ENCODE measurements around the gene DIAPH3.

Gene DIAPH3

DNA sequence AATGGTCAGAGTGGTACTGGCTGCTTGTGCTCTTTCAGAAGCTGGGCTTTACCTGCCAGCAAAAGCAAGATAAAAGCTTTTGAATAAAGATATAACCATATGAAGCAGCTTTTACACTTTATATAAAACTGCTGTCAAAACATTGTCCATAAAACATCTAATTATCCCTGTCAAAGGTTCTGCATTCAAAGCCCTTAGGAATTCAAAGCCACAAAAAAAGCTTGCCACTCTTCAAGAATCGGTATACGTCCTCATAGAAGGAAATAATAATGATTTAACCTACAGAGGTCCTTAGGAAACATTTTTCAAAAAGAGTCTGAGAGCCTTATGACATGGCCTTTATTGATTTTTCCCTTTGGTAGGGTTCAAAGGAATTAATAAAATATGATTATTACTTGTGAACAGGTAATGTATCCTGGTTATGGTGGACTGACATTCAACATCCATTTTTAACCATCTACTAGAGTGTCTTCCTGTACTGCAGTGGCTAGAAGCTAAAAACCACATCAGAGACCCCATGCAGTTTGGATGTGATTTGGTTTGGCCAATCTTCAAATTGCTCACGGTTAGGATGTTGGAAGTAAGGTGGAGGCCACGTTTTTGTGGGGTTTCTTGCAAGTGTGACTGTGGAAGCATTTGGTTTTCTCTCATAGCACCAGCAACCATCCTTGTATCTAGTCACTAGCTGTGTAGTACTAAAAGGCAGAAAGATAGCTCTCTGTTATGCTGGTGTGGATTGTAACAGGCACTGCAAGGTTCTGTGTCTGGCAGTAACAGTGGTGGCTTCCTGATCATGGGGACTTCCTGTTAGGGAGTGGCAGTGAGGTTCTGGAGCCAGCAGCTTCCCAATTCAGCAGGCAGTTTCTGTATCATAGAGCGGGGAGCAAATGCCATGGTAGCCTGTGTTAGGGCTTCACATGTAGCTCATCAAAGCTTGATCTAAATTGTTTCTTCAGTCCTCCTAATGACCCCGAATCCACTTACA is 441.5 kb downstream of the DIAPH3 start:
- no peak for DNase-seq (ENCODE audit: low read depth in 1 of 2, low spot score in 1 of 2)
- TF ChIP-seq JUND (IDR thresholded peaks at IDR 0.05; ENCODE audit: low read depth): no peak
- in situ Hi-C loops (cut with HindIII; ENCODE audit: low pct_unique_long_range_greater_than_20kb, low sequenced_read_pairs): no loop called here

DNA sequence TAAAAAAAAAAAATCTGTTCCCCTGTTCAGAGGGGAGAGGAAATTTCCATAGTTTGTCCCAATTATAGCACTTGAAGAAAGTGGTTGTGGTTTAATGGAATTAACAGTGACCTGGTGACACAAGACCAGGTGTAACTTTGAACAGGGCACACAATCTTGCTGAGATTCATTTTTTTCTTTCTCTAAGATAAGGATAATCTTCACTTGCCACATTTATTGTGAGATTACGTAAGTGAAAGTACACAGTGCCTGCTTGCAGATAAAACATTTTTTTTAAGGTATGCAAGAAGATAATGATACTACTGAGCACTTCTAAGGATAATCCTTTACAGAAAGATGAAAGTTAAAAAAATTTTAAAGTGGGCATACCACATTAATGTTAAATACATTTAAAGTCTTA is 448.1 kb downstream of the DIAPH3 start:
- in situ Hi-C loops (cut with HindIII; ENCODE audit: low pct_unique_long_range_greater_than_20kb, low sequenced_read_pairs): no loop called here
- DNase-seq (ENCODE audit: low read depth in 1 of 2, low spot score in 1 of 2): no peak
- no peak for TF ChIP-seq JUND (IDR thresholded peaks at IDR 0.05; ENCODE audit: low read depth)

DNA sequence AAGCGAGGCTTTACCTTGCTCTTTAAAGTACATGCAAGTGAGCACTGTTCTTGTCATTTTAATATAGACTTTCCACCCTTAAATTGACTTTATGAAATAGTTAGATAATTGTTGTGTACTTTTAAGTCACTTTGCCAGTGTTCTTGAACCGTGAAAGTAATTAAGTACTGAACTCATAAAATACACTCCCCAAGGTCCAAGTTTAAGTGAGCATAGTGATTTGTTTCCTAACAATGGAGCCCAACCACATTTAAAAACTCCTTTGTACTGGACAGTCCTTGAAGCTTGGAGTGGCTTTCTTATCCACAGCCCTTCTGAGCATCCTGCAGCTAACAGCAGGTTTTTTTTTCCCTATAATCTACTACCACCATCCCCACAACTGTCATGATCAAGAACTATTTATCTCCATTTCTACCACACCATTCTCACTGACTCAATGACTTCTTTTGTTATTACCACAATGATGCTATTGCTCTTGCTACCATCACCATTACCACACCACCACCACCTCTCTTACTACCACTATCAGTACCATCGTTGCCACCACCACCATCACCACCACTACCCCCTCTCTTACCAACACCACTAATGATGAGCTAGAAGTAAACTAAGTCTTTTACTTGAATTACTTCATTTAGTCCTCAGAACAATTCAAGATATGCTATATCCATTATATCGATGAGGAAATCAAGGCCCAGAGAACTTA is 452.6 kb downstream of the DIAPH3 start:
- TF ChIP-seq JUND (IDR thresholded peaks at IDR 0.05; ENCODE audit: low read depth): no peak
- in situ Hi-C loops (cut with HindIII; ENCODE audit: low pct_unique_long_range_greater_than_20kb, low sequenced_read_pairs): no loop called here
- DNase-seq (ENCODE audit: low read depth in 1 of 2, low spot score in 1 of 2): no peak

DNA sequence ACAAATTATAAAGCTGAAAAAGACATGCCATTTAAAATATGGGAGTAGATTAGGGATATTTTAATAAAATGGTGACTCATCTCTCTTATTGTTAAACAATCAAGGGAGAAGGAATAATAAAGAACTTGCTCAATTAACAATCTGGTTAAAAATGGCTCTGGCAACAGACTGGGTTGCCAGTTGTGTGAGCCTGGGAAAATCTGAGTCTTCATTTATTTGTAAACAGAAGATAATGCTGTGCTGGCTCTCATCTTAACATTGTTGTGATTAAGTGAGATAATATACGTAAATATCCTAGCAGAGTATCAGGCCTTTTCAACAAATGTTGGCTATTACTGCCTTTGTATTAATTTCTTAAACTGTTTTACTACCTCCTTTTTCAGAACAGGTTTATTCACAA is 453.3 kb downstream of the DIAPH3 start:
- no peak for DNase-seq (ENCODE audit: low read depth in 1 of 2, low spot score in 1 of 2)
- in situ Hi-C loops (cut with HindIII; ENCODE audit: low pct_unique_long_range_greater_than_20kb, low sequenced_read_pairs): no loop called here
- no peak for TF ChIP-seq JUND (IDR thresholded peaks at IDR 0.05; ENCODE audit: low read depth)

DNA sequence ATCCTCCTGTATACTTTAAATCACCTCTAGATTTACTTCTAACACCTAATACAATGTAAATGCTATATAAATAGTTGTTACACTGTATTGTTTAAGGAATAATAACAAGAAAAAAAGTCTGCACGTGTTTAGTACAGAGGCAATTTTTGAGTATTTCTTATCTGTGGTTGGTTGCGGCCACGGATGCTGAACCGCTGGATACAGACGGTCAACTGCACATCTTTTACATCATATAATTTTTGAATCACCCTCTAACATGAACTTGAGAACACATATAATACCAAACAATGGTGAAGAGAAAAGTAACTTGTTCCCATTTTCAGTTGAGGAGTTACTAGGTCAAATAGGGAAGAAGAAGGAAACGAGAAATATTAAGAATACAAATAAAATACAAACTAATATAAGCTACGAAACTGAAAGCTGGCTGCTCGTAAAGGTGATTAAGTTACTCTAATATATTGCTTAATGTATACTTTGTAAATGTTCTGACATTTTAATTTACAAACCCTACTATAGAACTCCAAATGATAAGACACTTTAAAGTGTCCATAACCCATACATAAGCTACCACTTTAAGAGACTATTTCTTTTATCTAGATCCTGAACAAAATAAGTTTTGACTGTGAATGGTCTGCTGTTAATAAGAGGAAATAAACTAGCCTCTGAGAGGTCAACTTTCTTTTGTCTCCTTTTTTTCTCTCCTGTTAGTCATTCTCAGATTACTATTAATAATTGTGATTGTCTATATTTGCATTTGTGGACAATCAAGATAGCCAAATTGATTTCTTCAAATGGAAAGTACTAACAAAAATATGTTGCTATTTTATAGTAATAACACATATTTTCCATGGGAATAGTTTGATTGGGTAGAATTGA is 457.4 kb downstream of the DIAPH3 start:
- DNase-seq (ENCODE audit: low read depth in 1 of 2, low spot score in 1 of 2): no peak
- TF ChIP-seq JUND (IDR thresholded peaks at IDR 0.05; ENCODE audit: low read depth): no peak
- in situ Hi-C loops (cut with HindIII; ENCODE audit: low pct_unique_long_range_greater_than_20kb, low sequenced_read_pairs): no loop called here

DNA sequence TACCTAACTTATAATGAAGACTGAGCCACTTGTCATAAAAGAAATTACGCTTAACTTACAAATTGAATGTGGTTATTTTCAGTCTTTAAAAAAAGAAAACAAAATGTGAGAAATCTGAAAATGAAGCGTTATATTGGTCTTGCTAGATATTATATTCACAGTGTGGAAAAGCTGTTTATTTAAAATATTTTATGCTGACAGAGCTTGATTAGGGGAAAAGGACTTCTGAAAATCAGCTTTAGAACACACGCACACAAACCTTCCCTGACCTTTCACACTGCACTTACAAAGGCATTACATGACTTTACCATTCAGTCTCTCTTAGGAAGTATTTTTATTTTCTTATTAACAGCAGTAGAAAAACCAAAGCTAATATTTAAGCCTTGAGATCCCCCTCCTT is 461.5 kb downstream of the DIAPH3 start:
- no peak for TF ChIP-seq JUND (IDR thresholded peaks at IDR 0.05; ENCODE audit: low read depth)
- no peak for DNase-seq (ENCODE audit: low read depth in 1 of 2, low spot score in 1 of 2)
- in situ Hi-C loops (cut with HindIII; ENCODE audit: low pct_unique_long_range_greater_than_20kb, low sequenced_read_pairs): no loop called here

DNA sequence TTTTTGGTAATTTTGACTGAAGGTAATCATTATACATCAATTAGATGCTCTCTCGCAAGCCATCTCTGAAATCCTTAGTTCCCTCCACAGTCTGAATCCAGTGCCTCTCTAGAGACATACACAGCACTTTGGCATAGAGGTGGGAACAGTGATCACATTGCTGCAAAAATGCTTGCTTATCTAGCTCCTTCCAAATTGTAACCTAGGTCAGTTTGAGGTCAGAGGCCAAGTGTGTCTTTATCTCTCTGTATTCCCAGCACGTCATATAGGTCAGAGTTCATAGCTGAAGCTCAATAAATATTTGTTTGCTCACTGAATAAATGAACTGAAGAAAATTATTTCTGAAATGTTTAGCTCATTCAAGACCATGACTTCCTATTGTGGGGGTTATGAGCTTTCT is 462.5 kb downstream of the DIAPH3 start:
- no peak for DNase-seq (ENCODE audit: low read depth in 1 of 2, low spot score in 1 of 2)
- in situ Hi-C loops (cut with HindIII; ENCODE audit: low pct_unique_long_range_greater_than_20kb, low sequenced_read_pairs): no loop called here
- no peak for TF ChIP-seq JUND (IDR thresholded peaks at IDR 0.05; ENCODE audit: low read depth)

DNA sequence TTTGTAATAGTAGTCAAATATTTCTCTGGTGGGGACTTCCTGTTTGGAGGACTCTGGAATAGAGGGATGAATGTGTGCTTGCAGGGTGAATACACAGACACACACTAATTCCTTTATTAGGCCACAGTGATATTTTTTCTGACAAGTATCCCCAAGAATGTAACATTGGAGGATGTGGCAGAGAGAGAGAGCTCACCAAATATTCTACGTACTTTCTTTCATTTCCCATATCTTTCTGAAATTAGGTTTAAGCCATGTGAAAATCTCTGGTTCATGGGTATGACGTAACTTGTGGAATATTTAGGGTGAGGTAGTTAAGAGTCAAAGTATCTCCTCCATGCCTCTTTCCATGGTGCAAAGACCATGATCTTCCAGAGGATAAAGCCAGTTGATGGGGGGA is 463.4 kb downstream of the DIAPH3 start:
- in situ Hi-C loops (cut with HindIII; ENCODE audit: low pct_unique_long_range_greater_than_20kb, low sequenced_read_pairs): no loop called here
- TF ChIP-seq JUND (IDR thresholded peaks at IDR 0.05; ENCODE audit: low read depth): no peak

DNA sequence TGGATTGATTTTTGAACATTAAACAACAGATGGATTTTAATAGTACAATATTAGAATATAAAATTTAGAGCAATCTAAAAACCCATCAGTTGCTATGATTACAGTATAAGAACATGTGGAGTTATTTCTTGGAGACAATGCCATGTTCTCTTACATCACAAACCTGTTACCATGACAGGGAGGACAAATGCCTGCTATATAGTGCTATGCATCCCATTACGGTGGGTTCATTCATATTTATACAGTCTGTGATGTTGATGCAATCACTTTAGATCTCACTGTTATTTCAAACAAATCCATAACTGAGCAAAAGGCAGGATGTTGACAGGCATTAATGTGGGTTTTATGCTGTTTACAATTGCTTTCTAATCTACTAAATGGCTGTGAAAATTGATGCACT is 467.5 kb downstream of the DIAPH3 start:
- DNase-seq (ENCODE audit: low read depth in 1 of 2, low spot score in 1 of 2): no peak
- in situ Hi-C loops (cut with HindIII; ENCODE audit: low pct_unique_long_range_greater_than_20kb, low sequenced_read_pairs): no loop called here
- TF ChIP-seq JUND (IDR thresholded peaks at IDR 0.05; ENCODE audit: low read depth): no peak

More for the DNA sequence above, 463.4 kb downstream of the DIAPH3 start:
- no peak for DNase-seq (ENCODE audit: low read depth in 1 of 2, low spot score in 1 of 2)

DNA sequence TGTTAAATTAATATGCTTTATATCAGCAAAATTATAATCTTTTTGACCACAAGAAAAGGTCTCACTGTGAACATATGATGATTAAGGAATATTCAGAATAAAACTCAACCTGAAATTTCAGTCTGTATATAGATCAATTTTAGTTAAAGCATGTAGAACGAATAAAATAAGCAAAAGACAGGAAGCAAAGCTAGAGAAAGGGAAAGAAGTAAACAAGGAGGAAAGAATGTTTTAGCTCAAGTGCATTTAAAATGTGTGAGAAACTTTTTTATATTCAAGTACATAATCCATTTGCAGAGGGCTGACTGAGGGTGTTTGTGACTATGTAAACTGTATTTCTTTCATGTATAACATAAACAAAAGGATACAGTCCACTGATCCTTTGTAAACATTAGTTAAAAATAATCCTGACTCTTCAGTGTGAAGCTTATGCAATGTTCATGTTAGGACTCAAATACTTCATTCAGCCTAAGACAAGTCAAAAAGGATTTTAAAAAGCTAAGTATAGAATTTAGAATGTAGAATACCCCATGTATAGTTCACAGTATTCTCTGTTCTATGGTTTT is 472.1 kb downstream of the DIAPH3 start:
- TF ChIP-seq JUND (IDR thresholded peaks at IDR 0.05; ENCODE audit: low read depth): no peak
- no peak for DNase-seq (ENCODE audit: low read depth in 1 of 2, low spot score in 1 of 2)
- in situ Hi-C loops (cut with HindIII; ENCODE audit: low pct_unique_long_range_greater_than_20kb, low sequenced_read_pairs): no loop called here

DNA sequence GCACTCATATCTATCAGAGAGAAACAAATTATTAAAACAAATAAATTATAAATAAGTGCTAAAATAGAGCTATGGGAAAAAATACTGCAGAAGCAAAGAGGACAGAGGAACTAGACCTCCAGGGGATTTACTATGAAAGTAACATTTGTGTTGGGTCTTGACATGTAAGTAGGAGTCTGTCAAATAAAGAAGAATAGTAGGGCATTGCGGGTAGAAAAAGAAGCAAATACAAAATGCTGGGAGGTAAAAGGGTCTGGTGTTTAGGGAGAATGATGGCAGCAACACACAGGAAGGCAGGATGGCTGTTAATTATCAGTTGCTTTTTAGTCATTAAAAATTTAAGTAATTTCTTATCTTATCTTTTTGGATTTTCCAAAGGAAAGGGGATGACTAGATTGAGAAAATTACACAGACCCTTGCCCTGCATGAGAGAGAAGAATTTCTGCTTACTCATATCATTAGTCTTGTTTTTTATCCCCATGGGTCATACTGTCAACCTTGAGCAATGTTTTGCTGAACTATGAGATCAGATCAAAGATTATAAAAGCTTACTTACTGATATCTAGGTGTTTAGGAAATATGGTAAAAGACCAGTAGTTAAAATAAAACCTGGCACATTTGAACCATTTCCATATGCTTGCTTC is 472.7 kb downstream of the DIAPH3 start:
- in situ Hi-C loops (cut with HindIII; ENCODE audit: low pct_unique_long_range_greater_than_20kb, low sequenced_read_pairs): no loop called here
- no peak for DNase-seq (ENCODE audit: low read depth in 1 of 2, low spot score in 1 of 2)
- TF ChIP-seq JUND (IDR thresholded peaks at IDR 0.05; ENCODE audit: low read depth): no peak

DNA sequence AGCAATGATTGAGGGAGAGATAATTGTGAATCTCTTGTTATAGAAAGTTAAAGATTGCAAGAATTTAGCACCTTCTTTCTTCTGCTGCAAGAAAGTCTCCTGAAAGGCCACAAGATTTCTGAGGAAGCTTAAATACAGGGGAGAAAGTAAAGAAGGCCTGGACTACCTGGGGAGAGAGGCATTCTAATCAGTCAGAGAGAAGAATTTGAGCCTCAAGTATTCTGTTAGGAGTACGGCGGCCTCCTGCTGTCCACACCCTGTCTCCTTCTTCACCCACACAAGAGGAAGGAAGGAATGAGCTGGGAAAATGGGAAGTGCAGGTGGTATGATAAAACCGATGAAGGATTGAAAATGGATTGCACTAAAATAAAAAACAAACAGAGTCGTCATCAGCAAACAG is 474.7 kb downstream of the DIAPH3 start:
- no peak for DNase-seq (ENCODE audit: low read depth in 1 of 2, low spot score in 1 of 2)
- in situ Hi-C loops (cut with HindIII; ENCODE audit: low pct_unique_long_range_greater_than_20kb, low sequenced_read_pairs): no loop called here
- no peak for TF ChIP-seq JUND (IDR thresholded peaks at IDR 0.05; ENCODE audit: low read depth)

All from T47D (cell line).